Thymus (tissue), 11 donors: ENCODE data around the gene UBE2G2. TPM values are rescaled to one million over a fixed set of nuclear protein-coding genes. Genes with fewer than 3 reads are reported as not detected.

Experiments
- DNase-seq, 9 donors: peaks; one replicate each; pipeline ENCODE4 v3.0.0-alpha.2; 2013; ENCODE audit warnings: low spot score in 9 of 9, low read depth in 6 of 9, missing footprints in 1 of 9
- H3K27ac ChIP-seq, 2 donors: one replicate each; pipeline ENCODE4 v1.5.1; 2013; ENCODE audit warnings: control low read depth in 1 of 2, low read depth in 1 of 2, low read length in 1 of 2, mild to moderate bottlenecking in 1 of 2, moderate library complexity in 1 of 2
- H3K27me3 ChIP-seq, 2 donors: one replicate each; pipeline ENCODE4 v1.5.1; 2013; ENCODE audit warnings: low read length in 1 of 2; ENCODE audit not compliant: control insufficient read depth in 2 of 2, insufficient read depth in 1 of 2
- H3K36me3 ChIP-seq, 2 donors: one replicate each; pipeline ENCODE4 v1.5.1; 2013; ENCODE audit warnings: low read length in 1 of 2, mild to moderate bottlenecking in 1 of 2, moderate library complexity in 1 of 2; ENCODE audit not compliant: control insufficient read depth in 2 of 2, insufficient read depth in 2 of 2
- H3K4me1 ChIP-seq, 2 donors: one replicate each; pipeline ENCODE4 v1.5.1; 2013; ENCODE audit warnings: low read length in 2 of 2; ENCODE audit not compliant: control insufficient read depth in 2 of 2, insufficient read depth in 2 of 2
- H3K4me3 ChIP-seq, 2 donors: one replicate each; pipeline ENCODE4 v1.5.1; 2013; ENCODE audit warnings: low read length in 2 of 2, control low read depth in 1 of 2, mild to moderate bottlenecking in 1 of 2
- H3K9me3 ChIP-seq, 2 donors: one replicate each; pipeline ENCODE4 v1.5.1; 2013; ENCODE audit warnings: low read length in 1 of 2, mild to moderate bottlenecking in 1 of 2; ENCODE audit not compliant: control insufficient read depth in 2 of 2, insufficient read depth in 1 of 2
- WGBS: extraction: QIAGEN DNeasy Blood & Tissue Kit; methylation state at CpG from one replicate; pipeline ENCODE4 v1.1.7; 2013; 5-methylcytosine and 5-hydroxymethylcytosine counted together
- polyA plus RNA-seq: library from polyadenylated mRNA; stranded (reverse); fragments of 200-250 nt; gene quantifications from one replicate; pipeline ENCODE4 v1.2.3, GENCODE V29; 2013
- total RNA-seq: library from RNA; stranded (reverse); fragments of 120-200 nt; gene quantifications from one replicate; pipeline ENCODE4 v1.2.4, GENCODE V29; 2013
- donor health status: healthy.

The UBE2G2 gene
- total and polyA plus RNA-seq, 2 donors = 32.8 to 67.6 TPM

DNA sequence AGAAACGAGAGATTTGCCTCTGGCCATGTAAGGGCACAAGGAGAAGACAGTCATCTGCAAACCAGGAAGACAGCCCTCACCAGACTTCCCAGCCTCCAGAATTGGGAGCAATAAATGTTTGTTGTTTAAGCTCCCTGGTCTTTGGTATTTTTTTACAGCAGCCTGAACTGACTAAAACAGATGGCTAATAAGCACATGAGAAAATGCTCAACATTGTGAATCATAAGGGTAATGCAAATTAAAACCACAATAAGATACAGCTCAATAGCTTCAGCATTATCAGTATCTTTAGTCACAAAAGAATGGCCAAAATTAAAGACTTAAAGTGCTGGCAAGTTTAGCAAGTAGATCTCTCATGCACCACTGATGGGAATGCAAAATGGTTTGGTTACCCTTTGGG, 11.7 kb downstream of the UBE2G2 start:
- Histone ChIP-seq H3K4me1 (no peaks in the 10 kb centered on the region), H3K27me3 (no peaks in the 10 kb centered on the region), H3K36me3 (peaks cover 21 to 30% of the 10 kb centered on the region in 2 donors), H3K4me3 (no peak overlapping the region), H3K9me3 (no peaks in the 10 kb centered on the region), H3K27ac (no peak overlapping the region)
- 96% methylated on average over 1 of the region's 1 CpG for WGBS
- DNase-seq = no peak

DNA sequence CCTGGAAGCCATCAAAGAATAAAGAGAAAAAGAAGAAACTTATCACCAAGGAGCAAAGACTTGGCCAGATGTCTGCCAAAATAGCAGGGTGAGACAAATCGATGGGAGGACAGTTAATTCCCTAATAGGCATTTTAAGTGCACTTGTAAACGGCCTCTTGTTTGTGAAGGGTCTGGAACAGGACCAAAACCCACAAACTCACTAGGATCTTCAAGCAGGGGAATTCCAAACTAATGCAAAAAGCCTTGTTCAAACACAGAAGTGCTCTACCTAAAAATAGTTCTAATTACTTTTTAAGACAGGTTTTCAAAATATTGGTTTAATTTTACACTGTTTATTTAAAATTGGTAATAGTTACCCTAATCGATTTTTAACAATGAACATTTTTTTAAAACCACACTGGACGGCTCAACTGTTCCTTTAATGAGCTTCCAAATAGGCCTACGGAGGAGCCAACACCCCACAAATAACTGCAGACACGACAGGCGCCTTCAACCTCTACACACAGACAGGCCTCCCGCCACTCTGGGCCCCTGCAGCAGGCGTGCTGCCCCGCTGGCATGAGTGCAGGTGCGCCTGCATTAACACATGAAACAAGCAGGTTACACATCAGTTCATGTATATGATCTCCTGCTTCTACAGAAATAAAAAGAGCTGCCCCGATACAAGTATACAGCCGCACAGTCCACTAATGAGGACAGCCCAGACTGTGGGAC, 15.8 kb downstream of the UBE2G2 start:
- Histone ChIP-seq H3K27ac (peak overlapping the region in 1 of 2 donors; percentile 21), H3K4me1 (no peaks in the 10 kb centered on the region), H3K27me3 (no peaks in the 10 kb centered on the region), H3K9me3 (no peaks in the 10 kb centered on the region), H3K4me3 (no peak overlapping the region), H3K36me3 (peaks cover 27 to 30% of the 10 kb centered on the region in 2 donors)
- 91% methylated on average over 13 of the region's 13 CpGs for WGBS
- DNase-seq = peak in 1 of 9 donors; percentile 13

DNA sequence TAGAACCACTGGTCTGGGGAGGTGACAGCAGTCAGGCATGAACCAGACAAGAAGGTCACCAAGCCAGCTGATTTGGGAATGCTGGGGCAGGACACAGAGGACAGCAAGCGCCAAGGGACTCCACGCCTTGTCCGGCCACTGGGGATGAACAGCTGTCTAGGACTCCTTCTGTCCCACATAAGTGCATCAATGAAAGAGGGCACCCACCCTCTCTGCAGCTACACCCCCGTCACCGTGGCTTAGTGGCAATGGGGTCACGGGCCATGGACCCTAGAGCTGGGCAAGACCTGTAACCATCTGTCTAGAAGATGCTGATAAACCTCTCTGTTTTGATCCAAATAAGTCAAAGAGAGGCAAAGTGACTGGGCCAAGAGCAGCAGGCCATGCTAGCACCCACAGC, 16.8 kb downstream of the UBE2G2 start:
- DNase-seq = no peak
- Histone ChIP-seq H3K36me3 (peaks cover 32 to 34% of the 10 kb centered on the region in 2 donors), H3K4me3 (no peak overlapping the region), H3K4me1 (no peaks in the 10 kb centered on the region), H3K9me3 (no peaks in the 10 kb centered on the region), H3K27ac (no peak overlapping the region), H3K27me3 (no peaks in the 10 kb centered on the region)
- WGBS = 99% methylated on average over 6 of the region's 6 CpGs

DNA sequence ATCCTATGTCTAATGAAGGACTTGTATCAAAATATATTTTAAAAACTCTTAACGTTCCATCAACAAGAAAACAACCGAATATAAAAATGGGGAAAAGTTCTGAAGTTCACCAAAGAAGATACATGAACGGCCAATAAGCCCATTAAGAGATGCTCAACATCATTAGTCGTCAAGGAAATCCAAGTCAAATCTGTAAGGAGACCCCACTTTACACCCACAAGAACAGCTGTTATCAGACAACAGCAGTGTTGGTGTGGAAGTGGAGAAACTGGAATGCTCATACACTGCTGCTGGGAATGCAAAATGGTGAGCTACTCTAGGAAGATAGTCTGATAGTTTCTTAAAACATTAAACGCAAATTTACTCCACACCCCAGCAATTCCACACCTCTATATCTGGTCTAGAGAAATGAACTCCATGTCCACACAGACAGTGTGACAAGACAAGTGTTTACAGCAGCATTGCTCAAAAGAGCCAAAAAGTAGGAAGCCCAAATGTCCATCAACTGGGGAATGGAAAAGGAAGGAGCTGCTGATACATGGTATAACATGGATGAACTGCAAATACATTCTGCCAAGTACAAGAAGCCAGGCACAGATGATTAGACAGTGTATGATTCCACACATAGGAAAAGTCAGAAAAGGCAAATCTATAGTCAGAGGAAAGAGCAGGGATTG, 18.5 kb downstream of the UBE2G2 start:
- 98% methylated on average over 5 of the region's 5 CpGs for WGBS
- peaks cover 34 to 40% of the 10 kb centered on the region in 2 donors for H3K36me3 ChIP-seq
- no peaks in the 10 kb centered on the region for H3K4me1 ChIP-seq
- no peak overlapping the region for H3K27ac ChIP-seq
- no peak for DNase-seq
- no peak overlapping the region for H3K4me3 ChIP-seq
- H3K9me3 ChIP-seq = no peaks in the 10 kb centered on the region
- H3K27me3 ChIP-seq = no peaks in the 10 kb centered on the region

DNA sequence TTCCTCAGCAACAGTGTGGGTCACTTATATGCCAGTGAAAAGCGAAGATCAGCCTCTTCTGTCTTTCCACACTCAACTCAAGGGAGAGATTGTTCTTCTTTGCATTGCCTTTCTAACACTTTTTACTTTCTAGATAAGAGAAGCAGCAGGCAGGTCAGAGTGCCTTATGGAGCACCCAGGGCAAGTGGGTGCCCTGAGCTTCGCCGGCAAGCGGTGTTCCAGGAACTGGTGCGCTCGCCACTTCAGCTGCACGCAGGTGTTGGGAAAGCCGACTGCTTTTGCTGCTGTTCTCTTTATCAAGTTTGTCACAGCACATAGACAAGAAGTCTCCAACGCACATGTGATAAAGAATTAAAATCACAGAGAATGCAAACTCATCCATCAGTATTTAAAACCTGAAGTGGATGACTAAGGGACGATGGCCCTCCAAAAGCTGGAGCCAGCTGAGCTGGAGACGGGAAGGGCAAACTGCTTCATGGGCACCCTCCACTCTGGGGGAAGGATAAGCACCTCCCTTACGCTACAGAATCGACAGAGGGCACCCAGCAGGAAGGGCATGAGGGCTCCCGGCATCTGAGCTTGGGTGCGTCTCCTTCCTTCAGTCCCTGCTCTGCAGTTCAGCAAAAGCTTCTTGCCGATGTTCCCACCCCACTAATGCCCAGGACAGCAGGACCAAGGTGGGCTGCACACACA, 20.7 kb downstream of the UBE2G2 start:
- H3K4me1 ChIP-seq = no peaks in the 10 kb centered on the region
- H3K4me3 ChIP-seq = no peak overlapping the region
- H3K27ac ChIP-seq = no peak overlapping the region
- 97% methylated on average over 16 of the region's 16 CpGs for WGBS
- no peaks in the 10 kb centered on the region for H3K9me3 ChIP-seq
- H3K36me3 ChIP-seq = peaks cover 25 to 44% of the 10 kb centered on the region in 2 donors
- no peak for DNase-seq
- H3K27me3 ChIP-seq = no peaks in the 10 kb centered on the region

DNA sequence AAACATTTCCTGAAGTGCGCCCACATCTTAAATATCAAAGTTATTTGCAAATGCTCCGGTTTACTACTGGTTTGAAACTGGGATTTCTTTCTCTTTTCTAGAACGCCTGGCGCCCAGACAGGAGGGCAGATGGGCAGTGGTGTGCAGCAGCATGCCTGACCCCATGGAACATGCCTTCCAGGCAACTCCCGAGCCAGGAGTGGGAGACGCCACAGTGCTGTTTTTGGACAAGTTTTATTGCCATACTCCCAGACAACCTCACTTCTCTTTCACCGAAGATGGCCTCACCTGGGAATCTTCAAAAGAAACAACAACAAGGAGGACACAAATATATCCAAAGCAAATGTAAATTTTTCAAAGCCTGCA, 21.5 kb downstream of the UBE2G2 start:
- DNase-seq = no peak
- 78% methylated on average over 7 of the region's 7 CpGs for WGBS
- H3K4me3 ChIP-seq = no peak overlapping the region
- H3K9me3 ChIP-seq = no peaks in the 10 kb centered on the region
- H3K36me3 ChIP-seq = peaks cover 19 to 45% of the 10 kb centered on the region in 2 donors
- H3K27me3 ChIP-seq = no peaks in the 10 kb centered on the region
- no peaks in the 10 kb centered on the region for H3K4me1 ChIP-seq
- H3K27ac ChIP-seq = no peak overlapping the region

DNA sequence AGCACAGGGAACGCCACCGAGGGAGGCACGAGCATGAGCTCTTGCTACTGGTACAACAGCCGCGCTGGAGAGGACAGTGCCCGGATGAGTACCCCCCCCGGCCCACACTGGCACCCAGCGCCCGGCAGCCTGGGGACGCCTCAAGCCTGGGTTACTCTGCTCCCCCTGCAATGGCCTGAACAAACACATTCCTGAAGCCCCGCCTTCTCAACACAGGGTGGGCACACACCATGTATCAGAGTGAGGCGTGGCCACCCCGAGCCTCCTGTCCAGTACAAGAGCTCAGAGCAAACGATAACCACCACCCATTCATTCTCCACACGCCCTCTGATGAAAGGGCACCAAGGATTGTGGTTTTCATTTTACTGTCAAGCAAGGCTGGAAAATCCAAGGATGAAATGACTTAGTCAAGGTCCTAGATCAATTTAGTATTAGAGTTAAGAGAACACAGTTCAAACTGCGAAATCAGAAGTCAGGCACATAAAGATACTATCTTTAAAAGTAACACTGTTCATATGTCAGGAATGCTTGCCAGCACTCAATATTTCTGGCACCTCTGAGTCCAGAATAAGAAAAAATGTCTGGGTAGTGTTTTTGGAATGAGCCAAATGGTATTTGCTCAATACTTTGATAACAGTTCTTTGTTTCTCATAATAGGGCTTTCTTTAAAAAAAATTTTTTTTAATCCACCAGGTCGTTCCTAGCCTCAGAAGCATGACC, 22.0 kb downstream of the UBE2G2 start:
- H3K27ac ChIP-seq = no peak overlapping the region
- DNase-seq = no peak
- no peaks in the 10 kb centered on the region for H3K27me3 ChIP-seq
- H3K9me3 ChIP-seq = no peaks in the 10 kb centered on the region
- WGBS = 93% methylated on average over 17 of the region's 17 CpGs
- peaks cover 22 to 45% of the 10 kb centered on the region in 2 donors for H3K36me3 ChIP-seq
- no peaks in the 10 kb centered on the region for H3K4me1 ChIP-seq
- no peak overlapping the region for H3K4me3 ChIP-seq

DNA sequence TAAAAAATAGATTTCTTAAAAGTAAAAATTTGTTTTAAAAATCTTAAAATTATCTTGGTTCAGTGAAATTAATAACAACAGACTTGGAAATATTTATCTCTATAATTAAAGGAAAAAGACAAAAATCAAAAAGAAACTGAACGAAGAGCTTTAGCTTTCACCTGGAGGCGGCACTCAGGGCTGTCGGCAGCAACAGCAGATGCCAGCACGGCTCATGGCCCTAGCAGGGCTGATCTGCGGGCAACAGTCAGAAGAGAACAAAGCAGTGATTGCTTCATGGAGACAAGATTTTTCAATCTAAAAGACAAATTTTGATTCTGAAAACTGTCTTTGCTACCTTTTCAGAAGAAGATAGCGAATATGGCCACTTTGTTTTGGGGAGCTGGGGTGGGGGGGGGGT, 22.6 kb downstream of the UBE2G2 start:
- H3K9me3 ChIP-seq = no peaks in the 10 kb centered on the region
- H3K4me3 ChIP-seq = no peak overlapping the region
- 98% methylated on average over 6 of the region's 6 CpGs for WGBS
- H3K36me3 ChIP-seq = peaks cover 23 to 46% of the 10 kb centered on the region in 2 donors
- no peak overlapping the region for H3K27ac ChIP-seq
- no peak for DNase-seq
- no peaks in the 10 kb centered on the region for H3K4me1 ChIP-seq
- no peaks in the 10 kb centered on the region for H3K27me3 ChIP-seq
